K562 treated with DMSO at 1 percent for 4 hours (cell line): ENCODE results near the gene SLFN5. TPM values are rescaled to one million over a fixed set of nuclear protein-coding genes. Genes with fewer than 3 reads are reported as not detected.

Experiments used
- total RNA-seq: library from RNA; unstranded; fragments of 300-600 nt; gene quantifications from 2 replicates; pipeline ENCODE4 v1.2.3, GENCODE V29; 2022; ENCODE audit not compliant: insufficient read depth

Gene SLFN5
- total RNA-seq: 1.6 and 1.8 TPM in 2 replicates

DNA sequence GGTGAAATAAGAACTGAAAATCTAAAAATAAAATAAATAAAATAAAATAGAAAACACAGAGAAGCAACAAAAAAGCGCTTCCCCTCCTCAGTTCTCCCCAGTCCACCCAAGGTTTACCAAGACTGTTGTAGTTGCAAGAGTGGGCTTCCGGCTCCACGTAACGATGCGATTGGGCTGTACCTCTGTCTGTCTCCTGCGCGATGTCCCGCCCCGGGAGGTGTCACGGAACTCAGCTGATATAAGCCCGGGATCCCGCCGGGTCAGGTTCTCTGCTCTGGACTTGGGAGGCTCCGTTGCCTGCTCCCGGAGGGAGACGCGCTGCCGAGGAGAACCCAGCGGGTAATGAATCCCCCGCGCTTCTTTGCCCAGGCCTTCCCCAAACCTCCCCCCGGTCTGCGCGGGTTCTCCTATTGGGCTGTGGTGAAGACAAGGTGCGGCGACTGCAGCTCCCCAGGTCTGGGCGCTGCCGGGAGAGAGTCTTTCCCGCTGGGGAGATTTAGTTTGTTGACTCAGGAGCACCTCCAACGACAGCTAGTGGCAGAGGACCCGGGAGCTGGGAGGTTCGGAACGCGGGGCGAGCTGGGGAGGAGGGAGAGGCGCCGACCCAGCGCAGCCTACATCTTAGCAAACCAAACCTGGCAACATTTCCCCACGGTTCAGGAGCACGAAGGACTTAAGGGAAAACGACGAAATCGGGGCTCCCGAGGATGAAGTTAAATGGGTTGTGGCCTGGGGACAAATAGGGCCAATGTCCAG, at the start of gene SLFN5:
SLFN5 (plus strand) TSS at position 268 of the 756 bp plus-strand sequence. CDS start 15,619 bp downstream, outside the sequence.

DNA sequence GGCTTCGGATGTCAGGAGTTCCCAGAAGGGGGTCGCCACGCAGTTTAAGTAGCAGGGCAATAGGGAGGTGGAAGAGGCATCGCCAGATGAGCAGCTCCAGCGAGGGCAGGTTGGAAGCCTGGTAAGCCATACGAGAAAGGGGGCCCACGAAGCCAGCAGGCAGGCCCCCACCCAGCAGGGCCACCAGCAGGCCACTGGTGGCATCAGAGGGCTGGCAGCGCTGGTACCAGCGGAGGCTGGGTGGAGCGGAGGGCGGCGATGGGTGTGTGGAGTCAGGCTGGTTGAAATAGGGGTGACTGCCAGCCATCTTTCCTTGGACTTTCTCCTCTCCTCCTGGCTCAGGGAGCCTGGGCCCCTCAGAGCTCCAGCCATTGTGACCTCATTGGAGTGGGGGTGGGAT, 48.9 kb upstream of the SLFN5 start, which contains the start of gene SLC35G3:
SLC35G3 (minus strand) TSS at position 393 of the 400 bp plus-strand sequence; CDS start at position 307, 86 bp downstream.

Other genes with a start within 250 kb of the SLFN5 start
- gene RFFL, start 179.4 kb upstream of the SLFN5 start, total RNA-seq: 4.0 and 9.1 TPM in 2 replicates
- 6.7 and 14.7 TPM in 2 replicates for gene RAD51D, start 123.2 kb upstream of the SLFN5 start, total RNA-seq
- not detected in 2 replicates for gene FNDC8, start 121.5 kb upstream of the SLFN5 start, total RNA-seq
- gene NLE1, start 100.8 kb upstream of the SLFN5 start, total RNA-seq: 17.1 and 17.7 TPM in 2 replicates
- not detected in 2 replicates for gene UNC45B, start 95.3 kb upstream of the SLFN5 start, total RNA-seq
- gene SLC35G3, start 48.7 kb upstream of the SLFN5 start, total RNA-seq: not detected in 2 replicates
- gene SLFN11, start 130.5 kb downstream of the SLFN5 start, total RNA-seq: not detected in 2 replicates
- not detected in 2 replicates for gene SLFN12, start 189.4 kb downstream of the SLFN5 start, total RNA-seq
- gene SLFN13, start 205.7 kb downstream of the SLFN5 start, total RNA-seq: 0.27 and 0.38 TPM in 2 replicates